ENCODE results near the gene CHST8.

DNA sequence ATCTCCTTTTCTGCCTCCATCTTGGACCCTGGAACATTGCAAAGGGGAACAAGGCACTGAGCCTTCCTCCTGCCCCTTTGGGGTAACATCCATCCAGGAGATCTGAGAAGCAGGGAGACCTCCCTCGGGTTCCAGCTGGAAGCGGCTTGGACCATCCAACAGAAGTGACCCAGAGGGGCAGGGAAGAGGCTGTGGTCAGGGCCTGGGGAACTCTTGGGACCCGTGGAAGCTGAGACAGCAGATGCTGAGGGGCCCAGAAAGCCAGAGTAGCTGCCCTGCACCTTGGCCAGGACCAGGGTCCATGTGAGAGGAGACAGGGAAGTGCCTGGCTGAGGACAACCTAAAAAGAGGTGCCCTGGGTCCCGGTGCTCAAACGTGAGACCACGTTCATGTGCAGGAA lies 153.0 kb downstream of the CHST8 start:
- TF ChIP-seq, protein P1, sequence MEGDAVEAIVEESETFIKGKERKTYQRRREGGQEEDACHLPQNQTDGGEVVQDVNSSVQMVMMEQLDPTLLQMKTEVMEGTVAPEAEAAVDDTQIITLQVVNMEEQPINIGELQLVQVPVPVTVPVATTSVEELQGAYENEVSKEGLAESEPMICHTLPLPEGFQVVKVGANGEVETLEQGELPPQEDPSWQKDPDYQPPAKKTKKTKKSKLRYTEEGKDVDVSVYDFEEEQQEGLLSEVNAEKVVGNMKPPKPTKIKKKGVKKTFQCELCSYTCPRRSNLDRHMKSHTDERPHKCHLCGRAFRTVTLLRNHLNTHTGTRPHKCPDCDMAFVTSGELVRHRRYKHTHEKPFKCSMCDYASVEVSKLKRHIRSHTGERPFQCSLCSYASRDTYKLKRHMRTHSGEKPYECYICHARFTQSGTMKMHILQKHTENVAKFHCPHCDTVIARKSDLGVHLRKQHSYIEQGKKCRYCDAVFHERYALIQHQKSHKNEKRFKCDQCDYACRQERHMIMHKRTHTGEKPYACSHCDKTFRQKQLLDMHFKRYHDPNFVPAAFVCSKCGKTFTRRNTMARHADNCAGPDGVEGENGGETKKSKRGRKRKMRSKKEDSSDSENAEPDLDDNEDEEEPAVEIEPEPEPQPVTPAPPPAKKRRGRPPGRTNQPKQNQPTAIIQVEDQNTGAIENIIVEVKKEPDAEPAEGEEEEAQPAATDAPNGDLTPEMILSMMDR (IDR thresholded peaks at IDR 0.05; ENCODE audit: low read depth, low read length, missing input control): no peak
- TF ChIP-seq, protein P2, sequence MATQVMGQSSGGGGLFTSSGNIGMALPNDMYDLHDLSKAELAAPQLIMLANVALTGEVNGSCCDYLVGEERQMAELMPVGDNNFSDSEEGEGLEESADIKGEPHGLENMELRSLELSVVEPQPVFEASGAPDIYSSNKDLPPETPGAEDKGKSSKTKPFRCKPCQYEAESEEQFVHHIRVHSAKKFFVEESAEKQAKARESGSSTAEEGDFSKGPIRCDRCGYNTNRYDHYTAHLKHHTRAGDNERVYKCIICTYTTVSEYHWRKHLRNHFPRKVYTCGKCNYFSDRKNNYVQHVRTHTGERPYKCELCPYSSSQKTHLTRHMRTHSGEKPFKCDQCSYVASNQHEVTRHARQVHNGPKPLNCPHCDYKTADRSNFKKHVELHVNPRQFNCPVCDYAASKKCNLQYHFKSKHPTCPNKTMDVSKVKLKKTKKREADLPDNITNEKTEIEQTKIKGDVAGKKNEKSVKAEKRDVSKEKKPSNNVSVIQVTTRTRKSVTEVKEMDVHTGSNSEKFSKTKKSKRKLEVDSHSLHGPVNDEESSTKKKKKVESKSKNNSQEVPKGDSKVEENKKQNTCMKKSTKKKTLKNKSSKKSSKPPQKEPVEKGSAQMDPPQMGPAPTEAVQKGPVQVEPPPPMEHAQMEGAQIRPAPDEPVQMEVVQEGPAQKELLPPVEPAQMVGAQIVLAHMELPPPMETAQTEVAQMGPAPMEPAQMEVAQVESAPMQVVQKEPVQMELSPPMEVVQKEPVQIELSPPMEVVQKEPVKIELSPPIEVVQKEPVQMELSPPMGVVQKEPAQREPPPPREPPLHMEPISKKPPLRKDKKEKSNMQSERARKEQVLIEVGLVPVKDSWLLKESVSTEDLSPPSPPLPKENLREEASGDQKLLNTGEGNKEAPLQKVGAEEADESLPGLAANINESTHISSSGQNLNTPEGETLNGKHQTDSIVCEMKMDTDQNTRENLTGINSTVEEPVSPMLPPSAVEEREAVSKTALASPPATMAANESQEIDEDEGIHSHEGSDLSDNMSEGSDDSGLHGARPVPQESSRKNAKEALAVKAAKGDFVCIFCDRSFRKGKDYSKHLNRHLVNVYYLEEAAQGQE (IDR thresholded peaks at IDR 0.05): no peak
- TF ChIP-seq, protein P3, sequence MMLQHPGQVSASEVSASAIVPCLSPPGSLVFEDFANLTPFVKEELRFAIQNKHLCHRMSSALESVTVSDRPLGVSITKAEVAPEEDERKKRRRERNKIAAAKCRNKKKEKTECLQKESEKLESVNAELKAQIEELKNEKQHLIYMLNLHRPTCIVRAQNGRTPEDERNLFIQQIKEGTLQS (IDR thresholded peaks at IDR 0.05): no peak
- TF ChIP-seq RAD21 (IDR thresholded peaks at IDR 0.05): no peak
- no peak for TF ChIP-seq YY1 (IDR thresholded peaks at IDR 0.05)
- no peak for TF ChIP-seq GABPA (IDR thresholded peaks at IDR 0.05 in 1 of 2, conservative IDR thresholded peaks at IDR 0.05 in 1 of 2)
- TF ChIP-seq, protein P4, sequence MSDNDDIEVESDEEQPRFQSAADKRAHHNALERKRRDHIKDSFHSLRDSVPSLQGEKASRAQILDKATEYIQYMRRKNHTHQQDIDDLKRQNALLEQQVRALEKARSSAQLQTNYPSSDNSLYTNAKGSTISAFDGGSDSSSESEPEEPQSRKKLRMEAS (IDR thresholded peaks at IDR 0.05): no peak
- TF ChIP-seq EGR1 (IDR thresholded peaks at IDR 0.05; ENCODE audit: low read depth in 2 of 2): no peak
- TF ChIP-seq, protein P5, sequence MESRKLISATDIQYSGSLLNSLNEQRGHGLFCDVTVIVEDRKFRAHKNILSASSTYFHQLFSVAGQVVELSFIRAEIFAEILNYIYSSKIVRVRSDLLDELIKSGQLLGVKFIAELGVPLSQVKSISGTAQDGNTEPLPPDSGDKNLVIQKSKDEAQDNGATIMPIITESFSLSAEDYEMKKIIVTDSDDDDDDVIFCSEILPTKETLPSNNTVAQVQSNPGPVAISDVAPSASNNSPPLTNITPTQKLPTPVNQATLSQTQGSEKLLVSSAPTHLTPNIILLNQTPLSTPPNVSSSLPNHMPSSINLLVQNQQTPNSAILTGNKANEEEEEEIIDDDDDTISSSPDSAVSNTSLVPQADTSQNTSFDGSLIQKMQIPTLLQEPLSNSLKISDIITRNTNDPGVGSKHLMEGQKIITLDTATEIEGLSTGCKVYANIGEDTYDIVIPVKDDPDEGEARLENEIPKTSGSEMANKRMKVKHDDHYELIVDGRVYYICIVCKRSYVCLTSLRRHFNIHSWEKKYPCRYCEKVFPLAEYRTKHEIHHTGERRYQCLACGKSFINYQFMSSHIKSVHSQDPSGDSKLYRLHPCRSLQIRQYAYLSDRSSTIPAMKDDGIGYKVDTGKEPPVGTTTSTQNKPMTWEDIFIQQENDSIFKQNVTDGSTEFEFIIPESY (IDR thresholded peaks at IDR 0.05): no peak
- TF ChIP-seq SP1 (IDR thresholded peaks at IDR 0.05): no peak
